GM12874 (cell line): ENCODE measurements around the gene SKIC3.

Experiments used
- CTCF ChIP-seq: IDR thresholded peaks from 2 replicates; pipeline ENCODE4 v1.5.1; 2011; ENCODE audit warnings: low read depth, mild to moderate bottlenecking, control low read depth, low read length, moderate library complexity; ENCODE audit not compliant: insufficient read depth

Gene SKIC3

GRCh38 chr5:95518417-95518816 is 36.4 kb downstream of the SKIC3 start:
- TF ChIP-seq CTCF: no peak

GRCh38 chr5:95511606-95512005 is 43.2 kb downstream of the SKIC3 start:
- TF ChIP-seq CTCF: no peak

- no peak for TF ChIP-seq CTCF
These were observed 46.2 kb downstream of the SKIC3 start for GRCh38 chr5:95508550-95508949.
